IMR-90 (cell line): Measurements from ENCODE around the gene CFD.
"Not testable (repeated sequence)": the region's sequence is repeated elsewhere in the genome, so short reads cannot be mapped to it uniquely, and the experiment has no call there.

Experiments used
- CTCF ChIP-seq: conservative IDR thresholded peaks from 2 replicates; pipeline ENCODE4 v1.5.1; 2012; ENCODE audit warnings: mild to moderate bottlenecking, low read depth, low read length, improper control_type of control experiment
- POLR2A ChIP-seq: IDR thresholded peaks from 2 replicates; pipeline ENCODE4 v1.6.1; 2012; ENCODE audit warnings: mild to moderate bottlenecking, low read depth, low read length
- RAD21 ChIP-seq: IDR thresholded peaks from 2 replicates; pipeline ENCODE4 v1.6.1; 2012; ENCODE audit warnings: low read length, improper control_type of control experiment
- USF2 ChIP-seq: fragments of 150-350 bp; IDR thresholded peaks from 2 replicates; pipeline ENCODE4 v1.6.1; 2017; ENCODE audit warnings: mild to moderate bottlenecking, antibody characterized with exemption, low read length, low read depth

- not testable (repeated sequence) for TF ChIP-seq CTCF, POLR2A, USF2, RAD21
Measured at GRCh38 chr19:891421-892200, 32.1 kb downstream of the CFD start.
